Measurements from ENCODE around the gene IL1B. TPM values are rescaled to one million over a fixed set of nuclear protein-coding genes. Genes with fewer than 3 reads are reported as not detected.

The IL1B gene
- total RNA-seq, 1 donor from 2014 or later, result not detected

DNA sequence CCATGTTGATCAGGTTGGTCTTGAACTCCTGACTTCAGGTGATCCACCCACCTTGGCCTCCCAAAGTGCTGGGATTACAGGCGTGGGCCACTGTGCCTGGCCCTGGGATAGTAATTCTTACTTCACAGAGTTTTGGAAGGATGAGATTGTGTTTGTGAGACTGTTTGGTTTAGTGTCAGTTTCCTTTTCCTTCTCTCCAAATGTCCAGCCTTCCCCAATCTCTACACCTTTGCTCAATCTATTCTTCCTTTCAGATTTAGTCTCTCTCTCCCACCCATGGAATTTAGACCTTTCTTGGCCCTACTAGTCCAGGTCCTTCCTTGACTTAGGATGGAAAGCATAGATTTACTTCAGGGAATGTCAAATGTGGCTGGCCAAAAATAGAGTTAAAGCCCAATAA, 40.1 kb downstream of the IL1B start:
- TF ChIP-seq, protein P1, sequence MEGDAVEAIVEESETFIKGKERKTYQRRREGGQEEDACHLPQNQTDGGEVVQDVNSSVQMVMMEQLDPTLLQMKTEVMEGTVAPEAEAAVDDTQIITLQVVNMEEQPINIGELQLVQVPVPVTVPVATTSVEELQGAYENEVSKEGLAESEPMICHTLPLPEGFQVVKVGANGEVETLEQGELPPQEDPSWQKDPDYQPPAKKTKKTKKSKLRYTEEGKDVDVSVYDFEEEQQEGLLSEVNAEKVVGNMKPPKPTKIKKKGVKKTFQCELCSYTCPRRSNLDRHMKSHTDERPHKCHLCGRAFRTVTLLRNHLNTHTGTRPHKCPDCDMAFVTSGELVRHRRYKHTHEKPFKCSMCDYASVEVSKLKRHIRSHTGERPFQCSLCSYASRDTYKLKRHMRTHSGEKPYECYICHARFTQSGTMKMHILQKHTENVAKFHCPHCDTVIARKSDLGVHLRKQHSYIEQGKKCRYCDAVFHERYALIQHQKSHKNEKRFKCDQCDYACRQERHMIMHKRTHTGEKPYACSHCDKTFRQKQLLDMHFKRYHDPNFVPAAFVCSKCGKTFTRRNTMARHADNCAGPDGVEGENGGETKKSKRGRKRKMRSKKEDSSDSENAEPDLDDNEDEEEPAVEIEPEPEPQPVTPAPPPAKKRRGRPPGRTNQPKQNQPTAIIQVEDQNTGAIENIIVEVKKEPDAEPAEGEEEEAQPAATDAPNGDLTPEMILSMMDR (conservative IDR thresholded peaks at IDR 0.05; ENCODE audit: low read depth, low read length), result no peak
- no peak overlapping the region for H3K4me3 ChIP-seq (ENCODE audit: low read depth, low read length)
- DNase-seq (ENCODE audit: low read depth), result no peak

DNA sequence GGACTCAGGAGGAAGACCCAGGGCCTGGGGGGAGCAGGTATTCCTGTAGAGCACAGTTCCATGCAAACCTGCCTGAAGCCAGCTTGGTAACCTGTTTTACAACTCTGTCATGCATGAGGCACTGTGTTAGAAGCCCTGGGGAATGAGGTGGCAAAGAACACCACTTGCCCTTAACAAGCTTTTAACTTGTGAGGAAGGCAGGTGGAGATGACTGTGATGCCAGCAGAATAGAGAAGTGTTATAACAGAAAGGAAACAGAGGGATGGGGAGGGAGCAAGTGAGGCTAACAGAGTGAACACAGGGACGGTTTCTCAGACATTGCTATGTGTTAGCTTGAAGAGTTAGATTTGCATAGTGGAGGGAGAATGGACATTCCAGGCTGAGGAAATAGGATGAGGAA, 40.8 kb downstream of the IL1B start:
- H3K4me3 ChIP-seq (ENCODE audit: low read depth, low read length), result no peak overlapping the region
- DNase-seq (ENCODE audit: low read depth), result no peak
- TF ChIP-seq, protein P1 (conservative IDR thresholded peaks at IDR 0.05; ENCODE audit: low read depth, low read length), result no peak

DNA sequence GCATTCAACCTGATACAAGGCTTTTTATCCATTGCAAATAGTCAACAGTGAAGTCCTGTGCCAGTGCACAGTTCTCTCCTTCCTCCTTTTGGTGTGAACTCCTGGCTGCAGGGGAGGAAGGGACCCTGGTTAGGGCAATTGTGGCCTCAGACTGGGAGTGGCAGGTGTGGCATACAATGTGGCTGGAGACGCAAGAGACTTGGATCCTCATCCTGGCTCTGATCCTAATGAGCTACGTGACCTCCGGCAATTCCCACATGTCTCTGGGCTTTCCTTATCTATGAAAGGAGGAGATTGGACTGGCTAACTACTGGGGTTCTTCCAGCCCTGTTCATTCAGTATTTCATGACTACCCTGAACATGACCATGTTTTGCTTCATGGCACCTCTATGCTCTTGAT, 41.7 kb downstream of the IL1B start:
- H3K4me3 ChIP-seq (ENCODE audit: low read depth, low read length), result no peak overlapping the region
- DNase-seq (ENCODE audit: low read depth), result no peak
- TF ChIP-seq, protein P1 (conservative IDR thresholded peaks at IDR 0.05; ENCODE audit: low read depth, low read length), result no peak

DNA sequence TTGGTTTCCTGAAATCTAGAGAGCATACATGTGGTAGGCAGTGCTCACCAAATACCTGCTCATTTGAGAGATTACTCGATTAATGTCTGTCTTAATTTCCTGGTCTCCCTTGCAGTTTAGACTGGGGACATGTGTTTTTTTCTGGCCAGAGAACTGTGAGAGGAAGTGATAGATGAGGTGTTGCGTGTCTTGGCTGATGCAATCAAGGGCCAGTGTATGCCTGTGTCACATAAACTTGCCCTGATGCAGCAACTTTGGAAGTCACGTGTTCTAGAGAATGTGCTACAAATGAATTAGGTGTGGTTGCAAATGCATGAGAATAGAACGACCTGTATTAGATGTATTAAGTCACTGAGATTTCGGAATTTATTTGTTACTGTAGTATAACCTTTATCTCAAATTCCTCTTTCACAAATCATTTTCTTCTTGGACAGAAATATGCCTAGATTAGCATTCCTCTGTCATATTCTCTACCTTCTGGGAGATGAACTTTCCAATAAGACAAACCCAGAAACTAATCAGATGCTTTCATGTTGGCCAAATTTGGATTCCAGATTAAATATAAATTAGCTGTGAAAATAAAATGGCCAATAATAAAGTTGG, 42.3 kb downstream of the IL1B start:
- TF ChIP-seq, protein P1 (conservative IDR thresholded peaks at IDR 0.05; ENCODE audit: low read depth, low read length), result no peak
- no peak overlapping the region for H3K4me3 ChIP-seq (ENCODE audit: low read depth, low read length)
- peak; percentile 30 for DNase-seq (ENCODE audit: low read depth)

- TF ChIP-seq, protein P1 (conservative IDR thresholded peaks at IDR 0.05; ENCODE audit: low read depth, low read length), result no peak
- H3K4me3 ChIP-seq (ENCODE audit: low read depth, low read length), result no peak overlapping the region
- no peak for DNase-seq (ENCODE audit: low read depth)
These were observed 43.1 kb downstream of the IL1B start for GRCh38 chr2:112793449-112793978.

DNA sequence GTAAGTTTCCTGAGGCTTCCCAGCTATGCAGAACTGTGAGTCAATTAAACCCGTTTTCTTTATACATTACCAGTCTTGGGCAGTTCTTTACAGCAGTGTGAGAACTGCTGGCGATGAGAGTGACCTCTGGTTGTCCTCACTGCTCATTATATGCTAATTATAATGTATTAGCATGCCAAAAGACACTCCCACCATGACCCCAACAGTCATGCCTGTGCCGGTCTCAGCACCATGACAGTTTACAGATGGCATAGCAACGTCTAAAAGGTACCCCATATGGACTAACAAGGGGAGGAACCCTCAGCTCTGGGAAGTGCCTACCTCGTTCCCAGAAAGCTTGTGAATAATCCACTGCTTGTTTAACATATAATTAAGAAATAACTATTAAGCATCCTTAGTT, 44.2 kb downstream of the IL1B start:
- TF ChIP-seq, protein P1 (conservative IDR thresholded peaks at IDR 0.05; ENCODE audit: low read depth, low read length), result no peak
- DNase-seq (ENCODE audit: low read depth), result no peak
- no peak overlapping the region for H3K4me3 ChIP-seq (ENCODE audit: low read depth, low read length)

DNA sequence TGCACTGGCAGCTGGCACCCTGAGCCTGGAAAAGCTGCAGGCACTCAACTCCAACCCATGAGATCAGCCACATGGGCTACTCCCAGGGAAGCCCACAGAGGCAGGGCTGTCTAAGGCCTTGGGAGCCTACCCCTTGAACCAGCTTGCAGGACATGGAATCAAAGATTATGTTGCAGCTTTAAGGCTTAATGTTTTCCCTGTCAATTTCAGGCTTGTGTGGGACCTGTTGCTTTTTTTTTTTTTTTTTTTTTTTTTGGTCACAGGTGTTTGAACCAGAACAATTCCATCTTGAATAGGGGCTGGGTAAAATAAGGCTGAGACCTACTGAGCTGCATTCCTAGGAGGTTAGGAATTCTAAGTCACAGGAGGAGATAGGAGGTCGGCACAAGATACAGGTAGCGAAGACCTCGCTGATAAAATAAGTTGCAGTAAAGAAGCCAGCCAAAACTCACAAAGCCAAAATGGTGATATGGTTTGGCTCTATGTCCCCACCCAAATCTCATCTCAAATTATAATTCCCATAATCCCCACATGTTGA, 44.8 kb downstream of the IL1B start:
- no peak for DNase-seq (ENCODE audit: low read depth)
- TF ChIP-seq, protein P1 (conservative IDR thresholded peaks at IDR 0.05; ENCODE audit: low read depth, low read length), result no peak
- H3K4me3 ChIP-seq (ENCODE audit: low read depth, low read length), result no peak overlapping the region

Data from epithelial cell of proximal tubule (primary cell).